Suprapubic skin (tissue), 4 donors: ENCODE results near the gene RAB11B. TPM values are rescaled to one million over a fixed set of nuclear protein-coding genes. Genes with fewer than 3 reads are reported as not detected.

ENCODE experiments used
- DNase-seq, 2 donors: peaks; one replicate each; pipeline ENCODE4 v3.0.0-alpha.2; 2019; ENCODE audit warnings: low spot score in 2 of 2
- H3K27ac ChIP-seq: fragments of 200-600 bp; sonication (generic); one replicate; pipeline ENCODE4 v1.5.1; 2019
- H3K27me3 ChIP-seq: fragments of 200-600 bp; sonication (generic); one replicate; pipeline ENCODE4 v1.5.1; 2019
- H3K36me3 ChIP-seq: fragments of 200-600 bp; sonication (generic); one replicate; pipeline ENCODE4 v1.5.1; 2019
- H3K4me1 ChIP-seq: fragments of 200-600 bp; sonication (generic); one replicate; pipeline ENCODE4 v1.5.1; 2019
- H3K4me3 ChIP-seq: fragments of 200-600 bp; sonication (generic); one replicate; pipeline ENCODE4 v1.5.1; 2019; ENCODE audit warnings: mild to moderate bottlenecking
- H3K9me3 ChIP-seq: fragments of 200-600 bp; sonication (generic); one replicate; pipeline ENCODE4 v1.5.1; 2019
- EP300 ChIP-seq: sonication (generic); formaldehyde crosslinking; IDR thresholded peaks from one replicate; pipeline ENCODE4 v1.6.1; 2017; ENCODE audit warnings: antibody characterized with exemption
- POLR2A ChIP-seq, 2 donors: fragments of 450-650 bp; IDR thresholded peaks; one replicate each; pipeline ENCODE4 v1.6.1; 2017; ENCODE audit warnings: antibody characterized with exemption in 2 of 2, mild to moderate bottlenecking in 2 of 2, moderate library complexity in 2 of 2
- POLR2AphosphoS5 ChIP-seq, 3 donors: sonication (generic); formaldehyde crosslinking; IDR thresholded peaks; one replicate each; pipeline ENCODE4 v1.6.1; 2017; ENCODE audit warnings: antibody characterized with exemption in 3 of 3
- whole genome bisulfite sequencing: methylation state at CpG from one replicate; pipeline ENCODE4 v1.1.5; 2018; 5-methylcytosine and 5-hydroxymethylcytosine counted together
- total RNA-seq, 4 donors: library from RNA; depleted of rRNA; stranded (reverse); fragments of >200 nt; gene quantifications; one replicate each; pipeline ENCODE4 v1.1.0, GENCODE V29; 2016
- TF ChIP-seq, protein P1 (sequence below), 2 donors: fragments of 200-600 bp in 1 of 2; fragments of 450-650 bp in 1 of 2; sonication (generic) in 1 of 2; IDR thresholded peaks; one replicate each; pipeline ENCODE4 v1.5.1; 2016 to 2019; ENCODE audit warnings: antibody characterized with exemption in 2 of 2, mild to moderate bottlenecking in 1 of 2, moderate library complexity in 1 of 2

Gene RAB11B
- total RNA-seq, 4 donors from 2014 or later, result 44.8 to 104 (median 57.8) TPM

GRCh38 chr19:8449830-8450229 is 59.7 kb downstream of the RAB11B start:
- DNase-seq, result no peak
- Histone ChIP-seq H3K4me1 (peaks cover 87% of the 10 kb centered on the region), H3K27ac (peak overlapping the region; percentile 12)

DNA sequence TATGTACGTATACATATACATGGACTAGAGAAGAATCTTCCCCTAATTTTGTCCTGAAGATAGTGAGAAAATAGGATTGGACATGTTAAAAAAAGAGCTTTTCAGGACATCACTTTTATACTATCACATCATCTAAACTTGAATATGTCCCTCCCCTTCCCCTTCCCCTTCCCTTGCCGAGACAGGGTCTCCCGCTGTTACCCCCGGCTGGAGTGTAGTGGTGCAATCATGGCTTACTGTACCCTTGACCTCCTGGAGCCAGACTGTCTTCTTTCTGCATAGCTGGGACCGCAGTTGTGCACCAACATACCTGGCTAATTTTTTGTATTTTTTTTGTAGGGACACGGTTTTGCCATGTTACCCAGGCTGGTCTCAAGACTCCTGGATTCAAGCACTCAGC is 61.2 kb downstream of the RAB11B start:
- Histone ChIP-seq H3K27ac (no peak overlapping the region), H3K4me3 (no peak overlapping the region), H3K27me3 (no peaks in the 10 kb centered on the region), H3K4me1 (peaks cover 81% of the 10 kb centered on the region), H3K9me3 (no peaks in the 10 kb centered on the region), H3K36me3 (peaks cover 7% of the 10 kb centered on the region)
- WGBS, result 69% methylated on average over 6 of the region's 6 CpGs
- no peak for DNase-seq
- no peak for TF ChIP-seq POLR2A (IDR thresholded peaks at IDR 0.05)
- TF ChIP-seq POLR2AphosphoS5 (IDR thresholded peaks at IDR 0.05), result no peak
- TF ChIP-seq, protein P1, sequence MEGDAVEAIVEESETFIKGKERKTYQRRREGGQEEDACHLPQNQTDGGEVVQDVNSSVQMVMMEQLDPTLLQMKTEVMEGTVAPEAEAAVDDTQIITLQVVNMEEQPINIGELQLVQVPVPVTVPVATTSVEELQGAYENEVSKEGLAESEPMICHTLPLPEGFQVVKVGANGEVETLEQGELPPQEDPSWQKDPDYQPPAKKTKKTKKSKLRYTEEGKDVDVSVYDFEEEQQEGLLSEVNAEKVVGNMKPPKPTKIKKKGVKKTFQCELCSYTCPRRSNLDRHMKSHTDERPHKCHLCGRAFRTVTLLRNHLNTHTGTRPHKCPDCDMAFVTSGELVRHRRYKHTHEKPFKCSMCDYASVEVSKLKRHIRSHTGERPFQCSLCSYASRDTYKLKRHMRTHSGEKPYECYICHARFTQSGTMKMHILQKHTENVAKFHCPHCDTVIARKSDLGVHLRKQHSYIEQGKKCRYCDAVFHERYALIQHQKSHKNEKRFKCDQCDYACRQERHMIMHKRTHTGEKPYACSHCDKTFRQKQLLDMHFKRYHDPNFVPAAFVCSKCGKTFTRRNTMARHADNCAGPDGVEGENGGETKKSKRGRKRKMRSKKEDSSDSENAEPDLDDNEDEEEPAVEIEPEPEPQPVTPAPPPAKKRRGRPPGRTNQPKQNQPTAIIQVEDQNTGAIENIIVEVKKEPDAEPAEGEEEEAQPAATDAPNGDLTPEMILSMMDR (IDR thresholded peaks at IDR 0.05), result no peak
- no peak for TF ChIP-seq EP300

More at GRCh38 chr19:8449830-8450229, 59.7 kb downstream of the RAB11B start:
- no peaks in the 10 kb centered on the region for H3K27me3 ChIP-seq
- H3K9me3 ChIP-seq, result no peaks in the 10 kb centered on the region
- H3K36me3 ChIP-seq, result peaks cover under 1% of the 10 kb centered on the region
- TF ChIP-seq, protein P1 (IDR thresholded peaks at IDR 0.05), result no peak
- TF ChIP-seq POLR2A (IDR thresholded peaks at IDR 0.05) (no peak), EP300 (no peak), POLR2AphosphoS5 (IDR thresholded peaks at IDR 0.05) (no peak)
- 64% methylated on average over 7 of the region's 8 CpGs for WGBS
- H3K4me3 ChIP-seq, result no peak overlapping the region

DNA sequence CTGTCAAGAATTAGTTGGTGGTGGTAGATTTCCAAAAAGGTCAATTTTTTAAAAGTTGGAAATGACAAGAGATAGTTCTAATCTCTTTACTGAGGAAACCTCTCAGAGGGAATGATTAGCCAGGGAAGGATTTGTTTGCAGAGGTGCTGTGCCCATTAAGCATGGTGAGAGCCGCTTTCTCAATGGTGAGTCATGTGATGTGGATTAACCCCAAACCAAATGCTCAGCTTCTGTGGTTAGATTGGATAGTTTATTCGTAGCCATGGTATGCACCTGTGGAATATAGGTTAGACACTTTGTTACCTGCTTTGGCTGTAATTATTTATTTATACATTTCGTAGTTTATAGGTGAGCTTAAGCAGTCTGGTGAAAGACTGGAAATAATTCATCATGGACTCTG is 61.7 kb downstream of the RAB11B start:
- WGBS, result 46% methylated on average over 3 of the region's 3 CpGs
- H3K4me3 ChIP-seq, result no peak overlapping the region
- no peak for DNase-seq
- H3K9me3 ChIP-seq, result no peaks in the 10 kb centered on the region
- no peak overlapping the region for H3K27ac ChIP-seq
- TF ChIP-seq, protein P1 (IDR thresholded peaks at IDR 0.05), result no peak
- TF ChIP-seq POLR2AphosphoS5 (IDR thresholded peaks at IDR 0.05) (no peak), EP300 (no peak), POLR2A (IDR thresholded peaks at IDR 0.05) (no peak)
- no peaks in the 10 kb centered on the region for H3K27me3 ChIP-seq
- peaks cover 77% of the 10 kb centered on the region for H3K4me1 ChIP-seq
- H3K36me3 ChIP-seq, result peaks cover 10% of the 10 kb centered on the region

- no peaks in the 10 kb centered on the region for H3K27me3 ChIP-seq
- H3K36me3 ChIP-seq, result peaks cover 10% of the 10 kb centered on the region
- no peak for TF ChIP-seq POLR2AphosphoS5 (IDR thresholded peaks at IDR 0.05)
- TF ChIP-seq, protein P1 (IDR thresholded peaks at IDR 0.05), result no peak
- TF ChIP-seq POLR2A (IDR thresholded peaks at IDR 0.05), result no peak
- TF ChIP-seq EP300, result no peak
- peaks cover 74% of the 10 kb centered on the region for H3K4me1 ChIP-seq
- H3K9me3 ChIP-seq, result no peaks in the 10 kb centered on the region
- H3K27ac ChIP-seq, result no peak overlapping the region
- no peak overlapping the region for H3K4me3 ChIP-seq
- no peak for DNase-seq
- 73% methylated on average over 4 of the region's 4 CpGs for WGBS
Observed at GRCh38 chr19:8452446-8453123, 62.4 kb downstream of the RAB11B start.

DNA sequence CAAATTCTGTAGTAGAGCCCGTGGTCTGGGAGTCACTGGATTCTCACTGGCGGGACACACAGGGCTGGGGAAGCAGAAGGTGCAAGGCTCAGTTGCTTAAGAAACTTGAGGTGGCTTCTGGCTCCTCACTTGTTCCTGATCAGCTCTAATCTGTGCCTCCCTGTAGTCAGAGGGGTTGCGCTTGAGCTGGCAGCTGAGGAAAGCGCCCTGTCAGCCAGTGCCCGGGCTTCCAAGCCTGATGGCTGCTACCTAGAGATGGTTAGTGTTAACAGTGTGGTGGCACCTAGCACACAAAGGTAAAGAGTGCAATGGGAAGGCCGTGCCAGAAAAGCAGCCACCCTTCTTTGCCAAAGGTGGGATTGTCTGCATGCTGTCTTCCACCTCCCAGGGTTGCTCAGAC is 63.5 kb downstream of the RAB11B start:
- 76% methylated on average over 4 of the region's 6 CpGs for WGBS
- no peak overlapping the region for H3K4me3 ChIP-seq

More for the DNA sequence above, 63.5 kb downstream of the RAB11B start:
- Histone ChIP-seq H3K36me3 (peaks cover 10% of the 10 kb centered on the region), H3K27me3 (no peaks in the 10 kb centered on the region), H3K4me1 (peaks cover 67% of the 10 kb centered on the region), H3K9me3 (no peaks in the 10 kb centered on the region), H3K27ac (no peak overlapping the region)
- DNase-seq, result no peak
- TF ChIP-seq POLR2AphosphoS5 (IDR thresholded peaks at IDR 0.05) (no peak), POLR2A (IDR thresholded peaks at IDR 0.05) (no peak), EP300 (no peak)
- TF ChIP-seq, protein P1 (IDR thresholded peaks at IDR 0.05), result no peak

Other genes starting within 250 kb of the RAB11B start
- gene FBN3, start 240.8 kb upstream of the RAB11B start, total RNA-seq, result under 1 TPM in 2 of 4 donors, not detected in 2; 0.05 to 0.17 TPM
- 100 to 1,000 TPM in 3 of 4 donors, 10 to 100 TPM in 1; 84.6 to 132 (median 118) TPM for gene CERS4, start 181.0 kb upstream of the RAB11B start, total RNA-seq
- 10 to 100 TPM; 11.8 to 41.0 (median 22.3) TPM for gene CD320, start 82.0 kb upstream of the RAB11B start, total RNA-seq
- 10 to 100 TPM; 23.3 to 38.7 (median 25.2) TPM for gene NDUFA7, start 69.0 kb upstream of the RAB11B start, total RNA-seq
- 1,000 to 10,000 TPM in 1 of 4 donors, 100 to 1,000 TPM in 3; 464 to 1,363 (median 834) TPM for gene RPS28, start 68.9 kb upstream of the RAB11B start, total RNA-seq
- gene KANK3, start 47.1 kb upstream of the RAB11B start, total RNA-seq, result 1 to 10 TPM in 3 of 4 donors, under 1 TPM in 1; 0.83 to 7.9 (median 4.3) TPM
- gene ANGPTL4, start 26.2 kb upstream of the RAB11B start, total RNA-seq, result 10 to 100 TPM; 15.3 to 56.4 (median 19.1) TPM
- gene MARCHF2, start 22.9 kb downstream of the RAB11B start, total RNA-seq, result 10 to 100 TPM; 47.4 to 99.0 (median 90.8) TPM
- gene HNRNPM, start 54.6 kb downstream of the RAB11B start, total RNA-seq, result 100 to 1,000 TPM in 3 of 4 donors, 10 to 100 TPM in 1; 85.5 to 128 (median 121) TPM
- gene PRAM1, start 112.3 kb downstream of the RAB11B start, total RNA-seq, result 1 to 10 TPM in 1 of 4 donors, under 1 TPM in 2, not detected in 1; 0.25 to 2.3 (median 0.34) TPM
- 10 to 100 TPM; 10.4 to 43.7 (median 18.0) TPM for gene ZNF414, start 123.8 kb downstream of the RAB11B start, total RNA-seq
- 10 to 100 TPM in 1 of 4 donors, 1 to 10 TPM in 3; 3.2 to 14.6 (median 3.3) TPM for gene MYO1F, start 187.1 kb downstream of the RAB11B start, total RNA-seq
- gene ADAMTS10, start 220.4 kb downstream of the RAB11B start, total RNA-seq, result 10 to 100 TPM in 1 of 4 donors, 1 to 10 TPM in 3; 1.8 to 39.6 (median 6.2) TPM
- not detected for gene NFILZ, start 240.3 kb downstream of the RAB11B start, total RNA-seq